A673 (cell line): ENCODE data around the gene KLHL41. TPM values are rescaled to one million over a fixed set of nuclear protein-coding genes. Genes with fewer than 3 reads are reported as not detected.
A peak's percentile ranks its signal among the peaks of the same experiment; 100 is the strongest.

Source experiments
- BruUV-seq: library from RNA; stranded (reverse); fragments of 400-500 nt; replicated peaks from 2 replicates; lab custom pipeline; 2021; lab: Mats Ljungman, UMichigan
- CTCF ChIA-PET: fragments of 300-600 bp; sonication (Branson Sonifier 250); formaldehyde crosslinking; loops from one replicate; lab custom pipeline; 2022; ENCODE audit warnings: antibody characterized with exemption; lab: Charles Lee
- POLR2A ChIA-PET: fragments of 300-600 bp; sonication (Branson Sonifier 250); formaldehyde crosslinking; loops from one replicate; lab custom pipeline; 2022; ENCODE audit warnings: antibody characterized with exemption; ENCODE audit not compliant: low non-redundant PET; lab: Charles Lee
- DNase-seq: peaks from one replicate; pipeline ENCODE4 v3.0.0-alpha.2; 2015; ENCODE audit warnings: low spot score
- H3K27ac ChIP-seq: fragments of 200-600 bp; sonication (generic); 2 replicates; pipeline ENCODE4 v1.5.1; 2016; ENCODE audit warnings: mixed run types, low read depth, mild to moderate bottlenecking, mixed read lengths, antibody characterized with exemption, low read length; ENCODE audit not compliant: poor library complexity, severe bottlenecking
- H3K27me3 ChIP-seq: fragments of 200-600 bp; sonication (generic); replicated peaks from 2 replicates; pipeline ENCODE4 v1.6.1; 2017; ENCODE audit warnings: mixed run types, low read depth, mild to moderate bottlenecking, mixed read lengths, antibody characterized with exemption, low read length; ENCODE audit not compliant: insufficient read depth, poor library complexity
- H3K36me3 ChIP-seq: fragments of 200-600 bp; sonication (generic); 2 replicates; pipeline ENCODE4 v1.6.1; 2016; ENCODE audit warnings: mixed run types, mild to moderate bottlenecking, mixed read lengths, antibody characterized with exemption, low read length; ENCODE audit not compliant: insufficient read depth, poor library complexity, severe bottlenecking
- H3K4me1 ChIP-seq: fragments of 200-600 bp; sonication (generic); 2 replicates; pipeline ENCODE4 v1.6.1; 2017; ENCODE audit warnings: mixed run types, mild to moderate bottlenecking, mixed read lengths, antibody characterized with exemption, low read length; ENCODE audit not compliant: insufficient read depth, poor library complexity, severe bottlenecking
- H3K4me3 ChIP-seq: fragments of 200-600 bp; sonication (generic); 2 replicates; pipeline ENCODE4 v1.5.1; 2016; ENCODE audit warnings: low read depth, mixed run types, mild to moderate bottlenecking, mixed read lengths, low read length; ENCODE audit not compliant: poor library complexity, severe bottlenecking
- H3K9me3 ChIP-seq: fragments of 200-600 bp; sonication (generic); 2 replicates; pipeline ENCODE4 v1.6.1; 2016; ENCODE audit warnings: mixed run types, low read depth, mild to moderate bottlenecking, mixed read lengths, antibody characterized with exemption, low read length; ENCODE audit not compliant: poor library complexity, severe bottlenecking
- EZH2 ChIP-seq: fragments of 200-600 bp; sonication (generic); IDR thresholded peaks from 2 replicates; pipeline ENCODE4 v1.6.1; 2017; ENCODE audit warnings: borderline replicate concordance, low read depth, mild to moderate bottlenecking, mixed read lengths, antibody characterized with exemption, low read length; ENCODE audit not compliant: poor library complexity, severe bottlenecking
- intact Hi-C: fragments of 100-400 bp; cut with micrococcal nuclease; formaldehyde crosslinking; loops from one replicate; pipeline ENCODE4 v1.10.0; 2022; ENCODE audit not compliant: unreplicated experiment
- total RNA-seq: library from RNA; stranded (reverse); gene quantifications from 2 replicates; pipeline ENCODE4 v1.2.3, GENCODE V29; 2021
- TF ChIP-seq, protein P1 (sequence below): fragments of 300-800, 200-600 bp; sonication (generic); conservative IDR thresholded peaks from 2 replicates; pipeline ENCODE4 v1.5.1; 2017; ENCODE audit warnings: low read depth, mild to moderate bottlenecking, antibody characterized with exemption, low read length, moderate library complexity, mixed read lengths

Gene KLHL41
- total RNA-seq, 1 experiment from 2014 or later = 0.34 TPM

DNA sequence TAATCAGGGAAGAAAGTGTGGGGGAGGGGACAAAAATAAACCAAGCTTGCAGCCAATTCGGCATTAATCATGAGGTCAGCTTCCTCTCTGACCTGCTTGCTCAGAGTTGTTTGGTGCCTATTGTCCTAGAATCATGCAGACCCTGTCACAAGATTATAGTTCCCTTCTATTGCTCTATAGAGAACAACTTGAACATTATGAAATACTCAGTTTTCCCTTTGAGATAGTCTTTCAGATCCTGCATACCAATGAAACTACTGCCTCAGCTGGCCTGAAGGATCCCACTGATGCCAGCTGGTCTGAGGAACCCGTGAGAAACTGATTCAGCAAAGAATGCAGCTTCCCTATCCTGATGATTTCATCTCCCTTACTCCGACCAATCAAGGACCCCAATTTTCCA is 31.2 kb upstream of the KLHL41 start:
- Histone ChIP-seq H3K9me3 (no peaks in the 10 kb centered on the region), H3K4me1 (no peaks in the 10 kb centered on the region), H3K27ac (no peak overlapping the region), H3K36me3 (no peaks in the 10 kb centered on the region), H3K27me3 (no peaks in the 10 kb centered on the region), H3K4me3 (no peak overlapping the region)
- BruUV-seq = no TSS peak
- intact Hi-C loops = no loop called here
- TF ChIP-seq, protein P1, sequence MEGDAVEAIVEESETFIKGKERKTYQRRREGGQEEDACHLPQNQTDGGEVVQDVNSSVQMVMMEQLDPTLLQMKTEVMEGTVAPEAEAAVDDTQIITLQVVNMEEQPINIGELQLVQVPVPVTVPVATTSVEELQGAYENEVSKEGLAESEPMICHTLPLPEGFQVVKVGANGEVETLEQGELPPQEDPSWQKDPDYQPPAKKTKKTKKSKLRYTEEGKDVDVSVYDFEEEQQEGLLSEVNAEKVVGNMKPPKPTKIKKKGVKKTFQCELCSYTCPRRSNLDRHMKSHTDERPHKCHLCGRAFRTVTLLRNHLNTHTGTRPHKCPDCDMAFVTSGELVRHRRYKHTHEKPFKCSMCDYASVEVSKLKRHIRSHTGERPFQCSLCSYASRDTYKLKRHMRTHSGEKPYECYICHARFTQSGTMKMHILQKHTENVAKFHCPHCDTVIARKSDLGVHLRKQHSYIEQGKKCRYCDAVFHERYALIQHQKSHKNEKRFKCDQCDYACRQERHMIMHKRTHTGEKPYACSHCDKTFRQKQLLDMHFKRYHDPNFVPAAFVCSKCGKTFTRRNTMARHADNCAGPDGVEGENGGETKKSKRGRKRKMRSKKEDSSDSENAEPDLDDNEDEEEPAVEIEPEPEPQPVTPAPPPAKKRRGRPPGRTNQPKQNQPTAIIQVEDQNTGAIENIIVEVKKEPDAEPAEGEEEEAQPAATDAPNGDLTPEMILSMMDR = no peak
- no peak for TF ChIP-seq EZH2
- ChIA-PET CTCF (no interaction called here), POLR2A (no interaction called here)
- DNase-seq = no peak

DNA sequence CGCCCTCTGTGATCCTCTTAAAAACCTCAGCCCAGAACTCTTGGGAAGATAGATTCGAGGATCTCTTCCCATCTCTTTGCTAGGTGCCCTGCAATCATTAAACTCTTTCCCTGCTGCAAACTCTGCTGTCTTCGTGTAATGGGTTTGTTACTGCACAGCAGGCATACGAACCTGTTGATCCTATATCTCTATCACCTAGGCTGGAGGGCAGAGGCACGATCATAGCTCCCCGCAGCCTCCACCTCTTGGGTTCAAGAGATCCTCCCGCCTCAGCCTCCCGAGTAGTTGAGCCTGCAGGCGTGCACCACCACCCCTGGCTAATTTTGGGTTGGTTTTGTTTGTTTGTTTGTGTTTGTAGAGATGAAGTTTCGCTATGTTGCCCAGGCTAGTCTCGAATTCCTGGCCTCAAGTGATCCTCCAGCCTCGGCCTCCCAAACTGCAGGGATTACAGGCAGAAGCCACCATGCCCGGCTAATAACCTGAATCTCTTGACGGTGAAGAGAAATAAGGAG is 30.7 kb upstream of the KLHL41 start:
- TF ChIP-seq, protein P1 = no peak
- no peak for TF ChIP-seq EZH2
- H3K27me3 ChIP-seq = no peaks in the 10 kb centered on the region
- H3K27ac ChIP-seq = no peak overlapping the region
- CTCF ChIA-PET = no interaction called here
- intact Hi-C loops = no loop called here
- H3K9me3 ChIP-seq = no peaks in the 10 kb centered on the region
- H3K36me3 ChIP-seq = no peaks in the 10 kb centered on the region
- POLR2A ChIA-PET = no interaction called here
- H3K4me3 ChIP-seq = peak overlapping the region; percentile 75
- DNase-seq = no peak
- H3K4me1 ChIP-seq = no peaks in the 10 kb centered on the region
- no TSS peak for BruUV-seq

DNA sequence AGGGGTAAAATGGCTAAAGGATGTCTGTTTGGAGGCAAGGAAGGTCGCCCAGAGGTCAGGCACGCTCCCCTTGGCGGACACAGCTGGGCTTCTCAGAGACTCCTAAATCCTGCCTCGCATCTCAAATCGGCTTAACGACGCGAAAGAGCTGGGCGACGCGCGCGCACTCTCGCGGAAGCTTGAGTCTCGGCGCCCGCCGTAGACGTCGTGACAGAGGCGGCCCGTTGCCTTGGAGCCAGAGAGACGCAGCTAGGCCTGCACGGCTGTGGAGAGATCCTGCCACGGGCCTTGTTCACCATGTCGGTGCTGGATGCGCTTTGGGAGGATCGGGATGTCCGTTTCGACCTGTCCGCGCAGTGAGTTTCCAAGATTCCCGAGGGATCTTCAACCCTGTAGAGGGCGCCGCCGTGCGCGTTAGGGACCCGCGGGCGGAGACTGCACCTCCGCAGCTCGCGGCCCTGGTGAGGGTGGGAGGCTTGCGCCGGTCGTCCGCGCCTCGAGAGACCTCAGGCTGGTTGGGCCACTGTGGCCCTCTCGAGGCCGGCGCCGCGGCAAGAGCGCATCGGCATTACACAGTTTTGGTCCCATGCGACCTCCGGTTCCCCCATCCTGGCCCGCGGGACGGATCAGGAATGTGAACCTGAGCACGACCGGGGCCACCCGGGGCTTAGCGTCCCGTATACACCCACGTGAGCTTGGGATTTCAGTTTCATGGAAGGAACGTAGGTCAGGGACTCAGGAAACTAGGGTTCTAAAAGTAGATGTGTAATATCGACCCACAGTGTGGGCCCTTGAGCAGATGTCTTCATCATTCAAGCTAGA is 30.0 kb upstream of the KLHL41 start, which contains the start of gene BBS5:
Gene BBS5 (plus strand): TSS at position 238 of the 822 bp plus-strand sequence. CDS start 60 bp downstream, at position 298.
- TF ChIP-seq, protein P1 = peak; percentile 72
- TF ChIP-seq EZH2 = no peak
- H3K4me3 ChIP-seq = peak within 1 kb of the TSS; percentile 75
- no TSS peak for BruUV-seq
- DNase-seq = peak; percentile 91
- H3K9me3 ChIP-seq = no peaks in the 10 kb centered on the region
- no peaks in the 10 kb centered on the region for H3K36me3 ChIP-seq
- H3K27me3 ChIP-seq = no peaks in the 10 kb centered on the region
- no peaks in the 10 kb centered on the region for H3K4me1 ChIP-seq
- H3K27ac ChIP-seq = peak within 1 kb of the TSS; percentile 64
- ChIA-PET POLR2A (no interaction called here), CTCF (interaction anchor here (0.5 kb wide), 1 partner anchor 75 kb away, joined by 3 read pairs; no protein-coding TSS in a partner anchor)
- intact Hi-C loops = no loop called here
